Stimulated activated CD4-positive, alpha-beta T cell treated with anti-CD3 and anti-CD28 coated beads, Interleukin-1b, Interleukin-23, amount 100 ng/mL, for 24 hours (primary cell): ENCODE results near the gene DUSP28.
"Not testable (repeated sequence)": the region's sequence is repeated elsewhere in the genome, so short reads cannot be mapped to it uniquely, and the experiment has no call there.

ENCODE experiments used
- DNase-seq, 4 experiments: peaks; one replicate each; pipeline ENCODE4 v3.0.0-alpha.2; 2020; ENCODE audit warnings: low read depth in 4 of 4, low spot score in 1 of 4

DUSP28 gene

DNA sequence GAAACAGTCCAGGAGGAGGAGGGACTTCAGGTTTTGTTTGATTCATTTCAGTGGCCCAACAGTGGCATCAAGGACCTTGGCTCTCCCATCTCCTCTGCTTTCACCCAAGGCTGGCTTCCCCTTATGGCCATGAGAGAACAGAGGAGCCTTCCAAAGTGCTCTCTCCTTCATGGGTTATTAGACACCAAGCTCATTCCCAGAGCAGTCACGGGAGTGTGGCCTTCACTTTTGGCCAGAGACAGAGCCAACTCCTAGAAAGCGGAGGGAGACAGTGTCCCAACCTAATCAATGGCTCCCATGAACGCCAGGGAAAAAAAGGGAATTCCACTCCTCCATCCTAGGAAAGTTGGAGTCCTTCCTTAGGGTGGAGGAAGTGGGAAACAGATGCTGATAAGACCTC lies 871 bp upstream of the DUSP28 start:
- no peak for DNase-seq

- peak; percentile 99 to 100 (median 99) for DNase-seq
These were observed 545 bp downstream of the DUSP28 start for GRCh38 chr2:240560480-240561324.

DNA sequence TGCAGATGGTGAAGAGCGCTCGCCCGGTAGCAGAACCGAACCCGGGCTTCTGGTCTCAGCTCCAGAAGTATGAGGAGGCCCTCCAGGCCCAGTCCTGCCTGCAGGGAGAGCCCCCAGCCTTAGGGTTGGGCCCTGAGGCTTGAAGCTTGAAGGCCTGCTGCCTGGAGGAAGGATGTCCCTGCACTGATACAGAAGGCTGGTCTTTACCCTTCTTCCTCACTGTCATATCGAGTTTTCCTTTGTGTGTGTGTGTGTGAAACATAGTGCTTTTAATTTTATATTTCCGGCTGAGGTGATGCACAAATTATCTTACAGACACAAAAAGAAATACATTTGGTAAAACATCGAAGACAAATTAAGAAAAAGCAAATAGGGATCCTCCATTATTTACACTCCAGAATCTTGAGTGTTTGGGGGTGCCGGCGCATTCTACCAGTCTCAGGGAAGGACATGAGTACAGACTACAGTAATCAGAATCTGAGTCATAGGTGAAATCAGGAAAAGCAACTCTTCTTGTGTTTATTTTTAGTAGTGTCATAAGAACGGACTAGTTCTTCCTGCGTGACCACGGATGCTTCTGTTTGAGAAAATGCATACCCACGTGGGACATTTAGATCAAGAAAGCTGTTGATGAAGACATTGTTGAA lies 1.3 kb downstream of the DUSP28 start:
- no peak for DNase-seq

- DNase-seq = not testable (repeated sequence)
These were observed 3.1 kb downstream of the DUSP28 start for GRCh38 chr2:240563231-240563630.

- no peak for DNase-seq
These were observed 3.9 kb downstream of the DUSP28 start for GRCh38 chr2:240563951-240564560.

DNA sequence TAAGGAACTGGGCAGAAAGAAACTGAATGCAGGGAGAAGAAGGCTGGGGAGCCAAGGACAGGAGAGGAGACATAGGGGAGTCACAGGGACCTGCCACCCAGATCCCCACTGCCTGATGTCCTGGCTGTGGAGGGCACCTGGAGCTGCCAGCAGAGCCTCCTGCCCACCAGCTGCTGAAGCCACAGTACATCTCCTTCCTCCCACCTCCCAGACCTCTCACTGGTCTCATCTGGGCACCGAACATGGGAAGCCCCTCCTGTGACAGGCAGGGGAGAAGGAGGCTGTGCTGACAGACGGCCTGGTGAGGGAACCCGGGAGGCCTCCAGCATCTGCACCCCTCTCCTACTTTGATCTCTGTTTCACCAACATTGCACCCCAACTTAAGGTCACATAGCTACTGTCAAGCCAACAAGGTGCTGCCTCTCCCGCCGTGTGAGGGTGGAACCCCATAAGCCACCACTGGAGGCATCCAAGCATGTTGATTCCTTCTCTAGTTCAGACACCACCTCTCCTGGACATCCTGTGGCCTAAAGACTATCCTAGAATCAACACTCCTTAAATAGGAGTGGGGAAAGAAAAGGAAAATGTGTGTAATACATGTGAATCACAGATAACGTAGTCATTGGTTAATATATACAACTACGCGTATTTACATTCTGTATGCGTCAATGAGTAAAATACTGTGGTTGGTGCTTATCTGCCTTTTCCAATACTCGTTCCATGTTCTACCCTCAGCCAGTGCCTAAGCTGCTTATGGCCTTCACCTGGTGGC lies 4.6 kb downstream of the DUSP28 start:
- no peak for DNase-seq

DNA sequence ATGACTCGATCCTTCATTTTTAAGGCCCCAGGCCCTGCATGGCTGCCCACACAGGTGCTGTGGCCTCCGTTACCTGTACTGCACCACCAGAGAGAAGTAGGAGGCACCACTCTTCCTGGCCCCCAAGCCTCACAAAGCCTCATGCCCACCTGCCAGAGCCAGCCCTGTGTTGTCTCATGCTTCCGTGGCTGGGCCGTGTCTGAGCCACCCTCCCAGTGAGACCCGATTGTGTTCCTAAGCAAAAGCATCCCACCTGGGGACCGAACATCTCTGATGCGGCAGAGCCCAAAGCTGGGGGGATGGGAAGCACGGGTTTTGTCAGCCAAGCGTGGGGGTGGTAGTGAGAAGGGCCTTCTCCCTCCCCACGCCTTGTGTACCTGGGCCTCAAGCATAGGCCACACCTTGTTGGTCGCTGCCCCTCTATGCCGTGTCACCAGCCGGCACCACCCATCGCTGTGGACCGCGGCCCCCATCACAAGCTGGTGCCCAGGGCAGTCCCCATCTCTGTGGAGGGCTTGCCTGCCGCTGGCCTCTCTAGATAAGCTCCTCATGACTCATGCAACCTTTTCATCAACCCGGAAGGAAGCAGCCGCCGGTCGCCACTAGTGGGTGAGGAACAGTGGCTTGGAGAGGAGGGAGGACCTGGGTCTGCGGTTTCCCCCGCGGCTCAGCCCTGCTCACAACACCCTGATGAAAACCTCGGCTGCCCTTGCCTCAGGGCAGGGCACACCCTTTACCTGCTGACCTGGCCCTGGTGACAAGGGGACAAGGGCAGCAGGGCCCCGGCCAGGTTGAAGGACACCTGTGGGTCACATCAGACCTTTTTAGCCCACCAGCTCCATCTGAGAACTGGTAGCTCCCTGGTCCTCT lies 5.4 kb downstream of the DUSP28 start:
- peak; percentile 59 to 83 (median 67) for DNase-seq

GRCh38 chr2:240566203-240567136 lies 6.3 kb downstream of the DUSP28 start:
- peak; percentile 80 to 97 (median 86) for DNase-seq

- DNase-seq = no peak
These were observed 7.1 kb downstream of the DUSP28 start for GRCh38 chr2:240567137-240567871.

DNA sequence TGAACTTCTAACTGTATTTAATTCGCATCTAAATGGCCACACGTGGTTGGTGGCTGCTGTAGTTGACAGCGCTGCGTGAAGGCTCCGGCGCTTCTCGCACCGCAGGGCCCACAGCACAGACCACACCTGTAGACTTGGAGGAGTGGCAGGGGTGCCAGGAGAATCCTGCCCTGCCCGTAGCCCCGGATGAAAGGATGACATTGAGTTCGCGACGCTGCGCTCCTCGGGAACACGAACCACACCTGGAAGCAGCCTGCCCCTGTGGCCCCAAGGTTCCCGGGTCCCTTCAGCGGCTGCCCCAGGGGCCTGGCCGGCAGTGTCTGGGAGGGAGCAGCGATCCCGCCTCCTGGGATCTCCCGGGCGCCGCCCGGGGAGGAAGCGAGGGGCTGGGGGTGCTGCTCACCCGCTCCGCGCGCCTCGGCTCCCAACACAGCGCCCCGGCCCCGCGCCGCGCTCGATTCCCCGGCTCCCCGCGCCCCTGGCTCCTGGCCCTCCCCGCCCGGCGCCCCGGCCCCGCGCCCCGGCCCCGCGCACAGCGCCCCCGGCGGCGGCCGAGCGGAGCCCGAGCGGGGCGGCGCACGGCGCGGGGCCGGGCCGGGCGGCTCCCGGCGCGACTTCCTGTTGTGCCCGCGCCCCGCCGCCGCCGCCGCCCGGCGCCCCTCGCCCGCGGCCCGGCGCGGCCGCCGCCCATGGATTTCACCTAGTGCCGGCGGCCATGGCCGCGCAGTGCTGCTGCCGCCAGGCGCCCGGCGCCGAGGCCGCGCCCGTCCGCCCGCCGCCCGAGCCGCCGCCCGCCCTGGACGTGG lies 7.9 kb downstream of the DUSP28 start, which contains the start of gene RNPEPL1:
Gene RNPEPL1 (plus strand): TSS at position 613 of the 806 bp plus-strand sequence. CDS start 103 bp downstream, at position 716.
- DNase-seq = no peak

DNA sequence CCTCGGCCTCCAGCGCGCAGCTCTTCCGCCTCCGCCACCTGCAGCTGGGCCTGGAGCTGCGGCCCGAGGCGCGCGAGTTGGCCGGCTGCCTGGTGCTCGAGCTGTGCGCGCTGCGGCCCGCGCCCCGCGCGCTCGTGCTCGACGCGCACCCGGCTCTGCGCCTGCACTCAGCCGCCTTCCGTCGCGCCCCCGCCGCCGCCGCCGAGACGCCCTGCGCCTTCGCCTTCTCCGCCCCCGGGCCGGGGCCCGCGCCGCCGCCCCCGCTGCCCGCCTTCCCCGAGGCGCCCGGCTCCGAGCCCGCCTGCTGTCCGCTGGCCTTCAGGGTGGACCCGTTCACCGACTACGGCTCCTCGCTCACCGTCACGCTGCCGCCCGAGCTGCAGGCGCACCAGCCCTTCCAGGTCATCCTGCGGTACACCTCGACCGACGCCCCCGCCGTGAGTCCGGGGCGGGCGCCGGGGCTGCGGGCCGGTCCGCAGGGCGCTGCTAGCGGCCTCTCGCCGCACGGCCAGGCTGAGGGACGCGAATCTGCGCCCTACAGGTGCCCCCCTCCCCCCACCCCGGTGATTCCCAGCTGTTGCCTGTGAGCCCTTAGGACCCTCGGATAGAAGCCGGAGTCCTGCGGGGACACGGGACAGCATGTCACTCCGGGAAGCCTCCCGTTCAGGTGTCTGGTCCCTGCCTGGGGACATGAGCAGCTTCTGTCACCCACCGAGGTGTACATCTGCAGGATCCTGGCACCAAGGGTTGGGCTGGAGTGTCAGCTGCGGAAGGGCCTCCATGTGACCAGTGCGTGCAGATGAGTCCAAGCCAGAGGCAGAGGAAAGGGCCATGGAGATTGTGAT lies 8.7 kb downstream of the DUSP28 start:
- peak in 1 of 4 experiments; percentile 31 for DNase-seq

DNA sequence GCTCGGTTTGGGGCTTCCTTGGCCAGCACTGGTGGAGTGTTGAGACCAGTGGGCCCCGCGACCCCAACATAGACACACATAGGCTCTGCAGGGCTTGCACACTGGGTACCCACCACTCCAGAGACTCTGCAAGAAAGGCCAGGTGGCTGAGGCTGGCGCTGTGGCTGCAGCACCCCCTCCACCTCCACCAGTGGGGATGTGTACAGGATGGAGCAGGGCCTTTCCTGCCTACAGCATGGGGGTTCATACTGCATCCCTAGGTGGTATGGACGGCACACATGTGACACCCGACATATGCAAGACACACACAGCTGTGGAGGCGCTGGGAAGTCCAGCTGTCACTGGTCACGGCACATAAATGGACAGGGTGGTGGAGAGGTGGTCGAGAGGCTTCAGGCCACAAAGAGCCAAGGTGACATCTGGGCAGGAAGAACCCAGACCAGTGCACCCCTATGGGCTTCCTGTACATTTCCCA lies 9.4 kb downstream of the DUSP28 start:
- DNase-seq = no peak

DNA sequence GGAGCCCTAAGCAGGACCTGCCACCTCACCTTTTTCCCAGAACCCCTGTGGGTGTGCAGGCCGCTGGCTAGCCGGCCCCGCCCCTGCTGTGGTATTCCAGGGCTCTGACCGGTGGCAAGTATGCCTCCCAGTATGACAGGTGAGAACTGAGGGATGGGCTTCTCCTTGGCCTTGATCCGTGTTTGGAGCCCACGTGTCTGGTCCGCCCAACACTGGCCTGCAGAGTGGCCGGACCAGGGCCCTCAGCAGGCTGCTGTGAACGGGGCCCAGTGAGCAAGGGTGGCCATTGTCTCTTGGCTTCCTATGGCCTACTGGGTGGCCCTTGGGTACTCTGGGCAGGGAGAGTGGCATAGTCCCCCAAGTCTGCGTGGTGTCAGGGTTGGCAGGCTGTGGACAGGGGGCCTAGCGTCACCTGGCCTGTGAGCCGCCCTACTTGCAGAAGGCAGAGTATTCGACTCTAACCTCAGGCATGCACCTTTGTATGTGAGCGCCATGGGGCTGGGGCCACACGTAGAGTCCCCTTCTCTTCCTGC lies 9.9 kb downstream of the DUSP28 start:
- no peak for DNase-seq

- no peak for DNase-seq
These were observed 10.6 kb downstream of the DUSP28 start for GRCh38 chr2:240570531-240571313.

GRCh38 chr2:240571314-240571973 lies 11.3 kb downstream of the DUSP28 start:
- no peak for DNase-seq
